ENCODE results near the gene ZFP30. TPM values are rescaled to one million over a fixed set of nuclear protein-coding genes. Genes with fewer than 3 reads are reported as not detected.

ZFP30 gene
- total RNA-seq, 1 experiment from 2014 or later = 15.5 TPM

GRCh38 chr19:37565370-37565669 is 89.9 kb downstream of the ZFP30 start:
- H3K27me3 Mint-ChIP-seq (ENCODE audit: insufficient read depth, unreplicated experiment) = no peaks in the 10 kb centered on the region
- Histone ChIP-seq H3K4me1 (no peaks in the 10 kb centered on the region), H3K27me3 (replicated peaks; ENCODE audit: control insufficient read depth, insufficient read depth, low read length) (no peaks in the 10 kb centered on the region), H3K36me3 (ENCODE audit: control insufficient read depth, insufficient read depth, low read length) (no peaks in the 10 kb centered on the region), H3K4me3 (ENCODE audit: low read depth, low read length) (no peak overlapping the region), H3K9me3 (peaks cover 57% of the 10 kb centered on the region)
- no peak overlapping the region for H3K27ac Mint-ChIP-seq (ENCODE audit: unreplicated experiment)
- H3K4me1 Mint-ChIP-seq (ENCODE audit: low read depth, unreplicated experiment) = no peaks in the 10 kb centered on the region
- DNase-seq = no peak
- no peak for TF ChIP-seq CTCF (IDR thresholded peaks at IDR 0.05; ENCODE audit: insufficient read depth in 1 of 2, low read depth in 1 of 2, low read length in 1 of 2, severe bottlenecking in 1 of 2, unreplicated experiment in 1 of 2)
- intact Hi-C loops (cut with micrococcal nuclease; ENCODE audit: unreplicated experiment) = no loop called here
- ChIA-PET CTCF (no interaction called here), POLR2A (no interaction called here)
- H3K4me3 Mint-ChIP-seq (ENCODE audit: unreplicated experiment) = no peak overlapping the region
- H3K9me3 Mint-ChIP-seq (ENCODE audit: unreplicated experiment) = peaks cover 78% of the 10 kb centered on the region
- BruUV-seq (replicated peaks) = no TSS peak
- H3K36me3 Mint-ChIP-seq (ENCODE audit: insufficient read depth, unreplicated experiment) = peaks cover 7% of the 10 kb centered on the region

- Mint-ChIP-seq H3K27me3 (ENCODE audit: insufficient read depth, unreplicated experiment) (no peaks in the 10 kb centered on the region), H3K4me1 (ENCODE audit: low read depth, unreplicated experiment) (no peaks in the 10 kb centered on the region), H3K36me3 (ENCODE audit: insufficient read depth, unreplicated experiment) (peaks cover 7% of the 10 kb centered on the region), H3K9me3 (ENCODE audit: unreplicated experiment) (peaks cover 73% of the 10 kb centered on the region), H3K27ac (ENCODE audit: unreplicated experiment) (no peak overlapping the region), H3K4me3 (ENCODE audit: unreplicated experiment) (no peak overlapping the region)
- no peaks in the 10 kb centered on the region for H3K4me1 ChIP-seq
- POLR2A ChIA-PET = no interaction called here
- intact Hi-C loops (cut with micrococcal nuclease; ENCODE audit: unreplicated experiment) = no loop called here
- no TSS peak for BruUV-seq (replicated peaks)
- no peaks in the 10 kb centered on the region for H3K36me3 ChIP-seq (ENCODE audit: control insufficient read depth, insufficient read depth, low read length)
- no peaks in the 10 kb centered on the region for H3K27me3 ChIP-seq (replicated peaks; ENCODE audit: control insufficient read depth, insufficient read depth, low read length)
- peaks cover 59% of the 10 kb centered on the region for H3K9me3 ChIP-seq
- no peak overlapping the region for H3K4me3 ChIP-seq (ENCODE audit: low read depth, low read length)
- DNase-seq = no peak
- CTCF ChIA-PET = no interaction called here
- no peak for TF ChIP-seq CTCF (IDR thresholded peaks at IDR 0.05; ENCODE audit: insufficient read depth in 1 of 2, low read depth in 1 of 2, low read length in 1 of 2, severe bottlenecking in 1 of 2, unreplicated experiment in 1 of 2)
Measured at GRCh38 chr19:37564624-37565369, 90.5 kb downstream of the ZFP30 start.

Other genes starting within 250 kb of the ZFP30 start
- not detected in 2 replicates for gene ZNF569, start 188.0 kb downstream of the ZFP30 start, total RNA-seq (2022)
- not detected in 2 replicates for gene ZNF570, start 186.1 kb downstream of the ZFP30 start, total RNA-seq (2022)
- gene ZNF793, start 148.5 kb downstream of the ZFP30 start, total RNA-seq (2022) = not detected in 2 replicates
- gene ZNF571, start 60.7 kb downstream of the ZFP30 start, total RNA-seq (2022) = 1.4 and 3.6 TPM in 2 replicates
- 0.36 TPM in 1 of 2 replicates, not detected in the other for gene ZNF540, start 60.6 kb downstream of the ZFP30 start, total RNA-seq (2022)
- 14.5 and 15.4 TPM in 2 replicates for gene ZNF607, start 64.3 kb upstream of the ZFP30 start, total RNA-seq (2022)
- 6.9 and 9.1 TPM in 2 replicates for gene ZNF573, start 124.1 kb upstream of the ZFP30 start, total RNA-seq (2022)

All from Caco-2 (cell line).